ENCODE measurements around the gene KRT86.

- TF ChIP-seq EZH2 (IDR thresholded peaks at IDR 0.05; ENCODE audit: borderline replicate concordance, low read length) (no peak), CTCF (IDR thresholded peaks at IDR 0.05; ENCODE audit: low read length) (no peak)
Observed at GRCh38 chr12:52306731-52307130, 32.3 kb downstream of the KRT86 start.

Data from OCI-LY1 (cell line).